Fibroblast of mammary gland (primary cell): ENCODE results near the gene KLF11.
A peak's percentile ranks its signal among the peaks of the same experiment; 100 is the strongest.

ENCODE experiments used
- DNase-seq: peaks from one replicate; pipeline ENCODE4 v3.0.0-alpha.2; 2010; ENCODE audit warnings: low read depth
- H3K4me3 ChIP-seq: 2 replicates; pipeline ENCODE4 v1.5.1; 2011; ENCODE audit warnings: low read depth, mild to moderate bottlenecking, low read length, moderate library complexity; ENCODE audit not compliant: control insufficient read depth
- TF ChIP-seq, protein P1 (sequence below): conservative IDR thresholded peaks from 2 replicates; pipeline ENCODE4 v1.5.1; 2011; ENCODE audit warnings: low read depth, low read length, inconsistent platforms; ENCODE audit not compliant: control insufficient read depth, insufficient read depth

KLF11 gene

GRCh38 chr2:10046931-10047330 is 3.6 kb downstream of the KLF11 start:
- DNase-seq = no peak
- TF ChIP-seq, protein P1, sequence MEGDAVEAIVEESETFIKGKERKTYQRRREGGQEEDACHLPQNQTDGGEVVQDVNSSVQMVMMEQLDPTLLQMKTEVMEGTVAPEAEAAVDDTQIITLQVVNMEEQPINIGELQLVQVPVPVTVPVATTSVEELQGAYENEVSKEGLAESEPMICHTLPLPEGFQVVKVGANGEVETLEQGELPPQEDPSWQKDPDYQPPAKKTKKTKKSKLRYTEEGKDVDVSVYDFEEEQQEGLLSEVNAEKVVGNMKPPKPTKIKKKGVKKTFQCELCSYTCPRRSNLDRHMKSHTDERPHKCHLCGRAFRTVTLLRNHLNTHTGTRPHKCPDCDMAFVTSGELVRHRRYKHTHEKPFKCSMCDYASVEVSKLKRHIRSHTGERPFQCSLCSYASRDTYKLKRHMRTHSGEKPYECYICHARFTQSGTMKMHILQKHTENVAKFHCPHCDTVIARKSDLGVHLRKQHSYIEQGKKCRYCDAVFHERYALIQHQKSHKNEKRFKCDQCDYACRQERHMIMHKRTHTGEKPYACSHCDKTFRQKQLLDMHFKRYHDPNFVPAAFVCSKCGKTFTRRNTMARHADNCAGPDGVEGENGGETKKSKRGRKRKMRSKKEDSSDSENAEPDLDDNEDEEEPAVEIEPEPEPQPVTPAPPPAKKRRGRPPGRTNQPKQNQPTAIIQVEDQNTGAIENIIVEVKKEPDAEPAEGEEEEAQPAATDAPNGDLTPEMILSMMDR = no peak
- no peak overlapping the region for H3K4me3 ChIP-seq

DNA sequence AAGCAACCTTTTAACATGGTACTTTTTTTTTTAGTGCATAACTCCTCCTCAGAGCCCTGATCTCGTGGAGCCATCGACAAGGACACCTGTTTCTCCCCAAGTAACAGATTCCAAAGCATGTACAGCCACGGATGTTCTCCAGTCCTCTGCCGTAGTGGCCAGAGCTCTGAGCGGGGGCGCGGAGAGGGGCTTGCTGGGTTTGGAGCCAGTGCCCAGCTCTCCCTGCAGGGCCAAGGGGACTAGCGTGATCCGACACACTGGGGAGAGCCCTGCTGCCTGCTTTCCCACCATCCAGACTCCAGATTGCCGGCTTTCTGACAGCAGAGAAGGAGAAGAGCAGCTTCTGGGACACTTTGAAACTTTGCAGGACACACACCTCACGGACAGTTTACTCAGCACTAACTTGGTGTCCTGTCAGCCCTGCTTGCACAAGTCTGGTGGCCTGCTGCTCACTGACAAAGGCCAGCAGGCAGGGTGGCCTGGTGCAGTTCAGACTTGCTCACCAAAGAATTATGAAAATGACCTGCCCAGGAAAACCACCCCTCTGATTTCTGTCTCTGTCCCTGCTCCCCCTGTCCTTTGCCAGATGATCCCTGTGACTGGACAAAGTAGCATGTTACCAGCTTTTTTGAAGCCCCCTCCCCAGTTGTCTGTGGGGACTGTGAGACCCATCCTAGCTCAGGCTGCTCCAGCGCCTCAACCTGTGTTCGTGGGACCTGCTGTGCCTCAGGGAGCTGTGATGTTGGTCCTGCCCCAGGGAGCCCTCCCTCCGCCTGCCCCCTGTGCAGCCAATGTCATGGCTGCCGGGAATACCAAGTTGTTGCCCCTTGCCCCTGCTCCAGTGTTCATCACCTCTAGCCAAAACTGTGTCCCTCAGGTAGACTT is 4.5 kb downstream of the KLF11 start:
- no peak overlapping the region for H3K4me3 ChIP-seq
- no peak for DNase-seq
- TF ChIP-seq, protein P1 = no peak

- H3K4me3 ChIP-seq = no peak overlapping the region
- peak; percentile 71 for DNase-seq
- TF ChIP-seq, protein P1 = peak; percentile 69
Measured at GRCh38 chr2:10048501-10049171, 5.3 kb downstream of the KLF11 start.

- TF ChIP-seq, protein P1 = no peak
- no peak overlapping the region for H3K4me3 ChIP-seq
- DNase-seq = no peak
Measured at GRCh38 chr2:10052216-10052615, 8.9 kb downstream of the KLF11 start.

- no peak overlapping the region for H3K4me3 ChIP-seq
- TF ChIP-seq, protein P1 = no peak
- no peak for DNase-seq
Measured at GRCh38 chr2:10053351-10053750, 10.0 kb downstream of the KLF11 start.

- DNase-seq = no peak
- TF ChIP-seq, protein P1 = no peak
- no peak overlapping the region for H3K4me3 ChIP-seq
Measured at GRCh38 chr2:10054424-10054823, 11.1 kb downstream of the KLF11 start.
